WI38 (cell line): ENCODE data around the gene CADM2.

Experiments used
- H3K4me3 ChIP-seq: 2 replicates; pipeline ENCODE4 v1.5.1; 2011; ENCODE audit warnings: low read depth, mild to moderate bottlenecking, control low read depth, low read length
- CTCF ChIP-seq: IDR thresholded peaks from 2 replicates; pipeline ENCODE4 v1.5.1; 2012; ENCODE audit warnings: low read depth, mild to moderate bottlenecking, control low read depth, low read length

CADM2 gene

DNA sequence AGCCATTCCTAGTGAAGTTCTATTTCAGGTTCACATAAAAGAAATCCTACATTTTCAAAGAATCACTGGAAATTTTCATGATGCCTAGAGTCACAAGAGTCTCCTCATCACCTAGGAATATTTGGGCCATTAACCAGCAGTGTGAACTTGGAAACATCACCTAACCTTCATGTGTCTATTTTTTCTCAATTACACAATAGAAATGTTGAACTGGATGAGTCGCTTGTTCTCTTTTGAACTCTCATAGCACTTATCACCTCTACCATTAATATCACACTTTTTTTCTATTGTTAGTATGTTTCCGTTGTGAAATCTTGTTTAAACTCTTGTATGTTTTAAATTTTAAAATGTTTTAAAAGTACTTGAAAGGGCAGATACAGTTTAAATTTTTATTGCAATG is 371.3 kb downstream of the CADM2 start:
- no peak for TF ChIP-seq CTCF
- H3K4me3 ChIP-seq: no peak overlapping the region

DNA sequence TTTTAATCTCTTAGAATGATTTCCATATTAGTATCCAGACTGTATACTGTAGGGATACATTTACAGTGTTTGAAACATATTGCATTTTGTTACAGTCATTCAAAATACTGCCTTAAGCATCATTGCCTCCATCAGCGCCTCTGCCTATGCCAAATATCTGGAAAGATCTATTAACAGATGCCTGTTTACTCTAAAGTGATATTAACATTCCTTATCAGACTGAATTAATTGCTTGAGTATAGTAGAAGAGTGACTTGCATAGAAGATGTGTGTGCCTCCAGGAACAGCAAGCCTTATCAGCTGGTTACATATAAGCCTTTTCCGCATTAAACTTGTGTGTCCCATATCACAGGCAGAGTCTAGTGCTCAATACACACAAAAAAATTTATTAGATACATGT is 379.1 kb downstream of the CADM2 start:
- no peak overlapping the region for H3K4me3 ChIP-seq

GRCh38 chr3:85342915-85343314 is 384.1 kb downstream of the CADM2 start:
- H3K4me3 ChIP-seq: no peak overlapping the region
- TF ChIP-seq CTCF: no peak

More for the DNA sequence above, 379.1 kb downstream of the CADM2 start:
- TF ChIP-seq CTCF: no peak

DNA sequence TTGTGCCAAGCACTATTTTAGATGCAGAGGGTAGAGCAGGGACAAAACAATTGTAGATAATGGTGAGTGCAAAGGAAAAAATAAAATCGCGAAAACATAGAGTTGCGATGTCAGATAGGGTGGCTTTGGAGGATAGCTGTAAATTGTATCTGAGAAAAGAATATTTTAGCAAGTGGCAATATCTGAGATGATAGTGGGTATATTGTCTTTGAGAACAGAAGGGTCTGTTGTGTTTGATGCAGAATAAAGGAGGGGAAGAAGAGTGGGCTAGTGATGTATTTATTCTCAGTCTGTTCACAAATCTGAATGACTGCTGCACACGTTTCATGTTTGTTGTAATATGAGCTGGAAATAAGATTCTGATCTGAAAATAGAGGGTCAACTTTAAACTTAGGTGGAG is 396.8 kb downstream of the CADM2 start:
- TF ChIP-seq CTCF: no peak
- H3K4me3 ChIP-seq: no peak overlapping the region

GRCh38 chr3:85360742-85361387 is 402.1 kb downstream of the CADM2 start:
- no peak overlapping the region for H3K4me3 ChIP-seq

DNA sequence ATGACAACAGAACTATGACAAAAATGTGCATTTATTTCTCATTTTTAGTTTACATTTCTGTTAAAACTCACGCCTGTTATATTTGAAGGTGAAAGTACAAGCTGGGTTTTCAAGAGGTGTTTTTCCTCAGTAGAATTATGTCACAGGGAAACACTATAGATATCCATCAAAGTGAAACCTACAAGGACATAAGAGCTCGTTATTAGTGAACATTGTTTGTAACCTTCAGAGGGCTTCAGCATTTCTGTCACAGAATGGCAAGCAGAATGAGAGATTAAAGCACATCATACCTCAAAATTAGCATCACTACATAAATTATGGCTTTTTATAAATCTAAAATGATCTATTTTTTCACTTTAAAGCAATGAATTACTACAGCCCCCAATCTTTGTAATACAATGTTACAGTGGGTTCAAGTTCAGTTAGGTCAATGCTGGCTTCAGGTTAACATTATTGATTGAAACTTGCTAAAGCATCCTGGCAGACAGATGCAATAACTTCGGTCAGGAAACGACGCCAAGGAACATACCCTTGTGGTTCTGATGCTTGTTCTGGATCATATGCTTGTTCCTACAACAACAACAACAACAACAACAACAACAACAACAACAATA is 405.6 kb downstream of the CADM2 start:
- no peak for TF ChIP-seq CTCF
- no peak overlapping the region for H3K4me3 ChIP-seq

More at GRCh38 chr3:85360742-85361387, 402.1 kb downstream of the CADM2 start:
- no peak for TF ChIP-seq CTCF

DNA sequence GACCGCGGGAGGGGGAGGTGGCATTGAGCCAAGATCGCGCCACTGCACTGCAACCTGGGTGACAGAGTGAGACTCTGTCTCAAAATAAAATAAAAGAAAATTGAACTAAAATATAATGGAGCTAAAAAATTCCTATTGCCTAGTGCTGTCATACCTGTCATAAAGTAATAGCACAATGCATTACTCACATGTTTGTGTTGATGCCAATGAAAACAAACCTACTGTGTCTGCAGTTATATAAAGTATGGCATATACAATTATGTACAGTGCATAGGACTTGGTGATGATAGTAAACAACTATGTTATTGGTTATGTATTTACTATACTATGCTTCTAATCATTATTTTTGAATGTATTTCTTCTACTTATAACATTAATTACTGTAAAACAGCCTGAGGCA is 411.6 kb downstream of the CADM2 start:
- H3K4me3 ChIP-seq: no peak overlapping the region
- no peak for TF ChIP-seq CTCF
